ENCODE measurements around the gene MRPL49.

The MRPL49 gene

DNA sequence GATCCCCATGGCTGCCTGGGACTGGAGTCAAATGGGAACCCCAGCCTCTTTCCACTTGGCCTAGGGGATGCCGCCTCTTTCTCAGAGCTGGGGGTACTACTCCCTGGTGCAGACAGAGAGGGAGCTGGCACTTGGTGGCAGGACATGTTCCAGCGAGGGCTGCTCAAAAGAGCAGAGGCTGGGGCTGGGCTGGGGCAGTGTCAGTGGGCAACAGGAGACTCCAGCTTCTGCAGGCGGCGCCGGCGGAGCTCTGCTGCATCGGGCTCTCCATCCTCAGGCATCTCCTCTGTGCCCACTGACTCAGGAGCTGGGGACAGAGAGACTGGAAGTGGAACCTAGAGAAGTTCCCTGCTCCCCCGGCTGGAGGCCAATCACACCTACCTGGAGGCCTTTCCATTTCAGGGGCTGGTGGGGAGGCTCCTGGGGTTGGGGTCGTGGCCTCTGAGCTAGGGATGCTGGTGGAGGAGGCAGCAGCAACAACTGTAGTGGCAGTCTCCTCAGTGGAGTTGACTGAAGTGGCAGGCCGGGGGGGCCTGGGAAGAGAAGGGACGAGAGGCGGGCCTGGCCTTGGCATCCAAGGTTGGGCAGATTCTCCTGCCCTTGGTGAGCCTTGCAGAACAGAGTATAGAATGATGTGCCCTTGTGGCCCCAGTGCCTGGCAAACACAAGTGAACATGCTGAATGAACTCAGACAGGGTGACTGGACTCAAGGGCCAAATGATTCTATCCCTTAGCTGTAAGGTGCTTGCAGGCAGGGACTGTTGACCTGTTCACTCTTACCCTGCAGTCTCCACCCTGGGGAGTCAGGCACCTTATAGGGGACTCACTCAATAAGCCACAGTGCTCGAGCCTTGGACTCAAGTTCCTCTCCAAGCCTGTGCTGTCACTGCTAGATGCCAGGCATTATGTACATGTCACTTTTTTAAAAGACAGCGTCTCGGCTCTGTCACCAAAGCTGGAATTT is 6.3 kb downstream of the MRPL49 start:
- no peak overlapping the region for H3K4me3 ChIP-seq (ENCODE audit: low read depth, low read length)
- ChIA-PET POLR2A (interaction anchor here (0.7 to 2.0 kb wide), 3 partner anchors 11 to 133 kb away, joined by 3 to 7 read pairs (median 4); partner anchors contain the start of genes CAPN1, POLA2 and ZNHIT2), CTCF (interaction anchor here (0.7 to 1.4 kb wide), 4 partner anchors 11 to 53 kb away, joined by 3 to 5 read pairs (median 4); partner anchors contain the start of genes CAPN1 and ZNHIT2)
- H3K4me1 ChIP-seq (ENCODE audit: control insufficient read depth, insufficient read depth, low read length), result no peaks in the 10 kb centered on the region; the same call in 1 of the 2 replicates
- H3K9me3 ChIP-seq (ENCODE audit: control insufficient read depth, insufficient read depth, low read depth, low read length), result no peaks in the 10 kb centered on the region
- no peak overlapping the region for H3K27ac ChIP-seq (ENCODE audit: extremely low read depth, low read depth, low read length)
- H3K36me3 ChIP-seq (ENCODE audit: control insufficient read depth in 2 of 2, insufficient read depth in 1 of 2, low read length in 2 of 2), result peaks cover 0 to 94% of the 10 kb centered on the region in 2 experiments; a peak in 2 of 3 replicates
- TF ChIP-seq ZNF391 (tag by site-specific recombination; IDR thresholded peaks at IDR 0.05; ENCODE audit: borderline replicate concordance, low read depth), result no peak
- TF ChIP-seq ZXDB (tag by site-specific recombination; IDR thresholded peaks at IDR 0.05), result no peak
- TF ChIP-seq WT1 (tag by site-specific recombination; IDR thresholded peaks at IDR 0.05), result no peak
- no peak for TF ChIP-seq ZNF140 (tag by site-specific recombination; IDR thresholded peaks at IDR 0.05)
- no peak for TF ChIP-seq ZFHX2 (tag by site-specific recombination; conservative IDR thresholded peaks at IDR 0.05)
- no peak for TF ChIP-seq ZNF214 (tag by site-specific recombination; IDR thresholded peaks at IDR 0.05; ENCODE audit: borderline replicate concordance)
- no peak for TF ChIP-seq ZNF843 (tag by site-specific recombination; IDR thresholded peaks at IDR 0.05)
- no peak for TF ChIP-seq KLF16 (tag by site-specific recombination; IDR thresholded peaks at IDR 0.05)
- TF ChIP-seq ZNF791 (tag by site-specific recombination; IDR thresholded peaks at IDR 0.05), result no peak
- TF ChIP-seq SCRT2 (tag by site-specific recombination; IDR thresholded peaks at IDR 0.05), result no peak
- TF ChIP-seq, protein P1, sequence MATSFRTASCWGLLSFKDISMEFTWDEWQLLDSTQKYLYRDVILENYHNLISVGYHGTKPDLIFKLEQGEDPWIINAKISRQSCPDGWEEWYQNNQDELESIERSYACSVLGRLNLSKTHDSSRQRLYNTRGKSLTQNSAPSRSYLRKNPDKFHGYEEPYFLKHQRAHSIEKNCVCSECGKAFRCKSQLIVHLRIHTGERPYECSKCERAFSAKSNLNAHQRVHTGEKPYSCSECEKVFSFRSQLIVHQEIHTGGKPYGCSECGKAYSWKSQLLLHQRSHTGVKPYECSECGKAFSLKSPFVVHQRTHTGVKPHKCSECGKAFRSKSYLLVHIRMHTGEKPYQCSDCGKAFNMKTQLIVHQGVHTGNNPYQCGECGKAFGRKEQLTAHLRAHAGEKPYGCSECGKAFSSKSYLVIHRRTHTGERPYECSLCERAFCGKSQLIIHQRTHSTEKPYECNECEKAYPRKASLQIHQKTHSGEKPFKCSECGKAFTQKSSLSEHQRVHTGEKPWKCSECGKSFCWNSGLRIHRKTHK (tag by site-specific recombination; IDR thresholded peaks at IDR 0.05), result no peak
- TF ChIP-seq ZNF292 (tag by site-specific recombination; IDR thresholded peaks at IDR 0.05; ENCODE audit: borderline replicate concordance, low read depth), result no peak
- no peak for TF ChIP-seq ZNF76 (tag by site-specific recombination; IDR thresholded peaks at IDR 0.05; ENCODE audit: borderline replicate concordance, low read depth)
- no peak for TF ChIP-seq ZNF747 (tag by site-specific recombination; IDR thresholded peaks at IDR 0.05)
- TF ChIP-seq ZEB2 (tag by site-specific recombination; IDR thresholded peaks at IDR 0.05), result no peak
- TF ChIP-seq SALL2 (tag by site-specific recombination; IDR thresholded peaks at IDR 0.05; ENCODE audit: borderline replicate concordance), result no peak
- no peak for TF ChIP-seq ZNF16 (tag by site-specific recombination; IDR thresholded peaks at IDR 0.05; ENCODE audit: low read depth)
- TF ChIP-seq ZNF350 (tag by site-specific recombination; IDR thresholded peaks at IDR 0.05), result no peak
- TF ChIP-seq TCF7L2 (IDR thresholded peaks at IDR 0.05; ENCODE audit: borderline replicate concordance, low read depth, low read length), result no peak

DNA sequence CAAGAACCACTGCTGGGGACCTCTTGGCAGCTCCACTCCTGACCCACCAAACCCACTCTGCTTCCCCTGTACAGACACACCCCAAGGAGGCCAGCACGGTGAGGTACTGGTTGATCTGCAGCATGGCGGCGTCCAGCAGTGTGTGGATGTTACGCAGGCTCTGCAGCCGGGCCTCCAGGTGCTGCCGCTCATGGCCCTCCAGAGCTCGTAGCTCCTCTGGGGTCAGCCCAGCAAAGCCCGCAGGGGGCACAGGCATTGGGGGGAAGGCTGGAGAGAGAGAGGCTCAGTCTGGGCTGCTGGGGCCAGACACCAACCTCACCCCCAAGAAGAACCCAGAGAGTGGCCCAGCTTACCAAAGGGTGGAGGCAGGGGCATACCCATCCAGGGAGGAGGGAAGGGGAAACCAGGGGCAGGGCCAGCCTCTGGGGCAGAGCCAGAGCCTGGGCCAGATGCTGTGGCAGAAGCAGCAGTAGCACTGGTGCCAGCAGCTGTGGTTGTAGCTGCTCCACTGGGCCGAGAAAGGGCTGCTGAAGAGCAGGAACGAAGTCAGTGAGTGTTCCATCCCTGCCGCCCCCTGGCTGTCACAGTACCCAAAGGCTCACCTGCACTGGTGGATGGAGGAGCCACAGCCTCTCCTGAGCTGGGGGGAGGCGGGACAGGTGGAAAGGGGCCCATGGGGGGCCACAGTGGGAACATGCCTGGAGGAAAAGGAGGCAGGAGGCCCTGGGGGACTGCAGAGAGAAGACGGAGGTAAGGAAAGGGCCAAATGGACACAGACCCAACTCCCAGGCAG is 7.7 kb downstream of the MRPL49 start:
- no peak overlapping the region for H3K27ac ChIP-seq (ENCODE audit: extremely low read depth, low read depth, low read length)
- H3K36me3 ChIP-seq (ENCODE audit: control insufficient read depth in 2 of 2, insufficient read depth in 1 of 2, low read length in 2 of 2), result peaks cover 0 to 82% of the 10 kb centered on the region in 2 experiments; a peak in 1 of 3 replicates
- POLR2A ChIA-PET, result interaction anchor here (2.0 to 2.5 kb wide), 2 partner anchors 8 to 52 kb away, joined by 7 to 24 read pairs; partner anchors contain the start of genes CAPN1, FAU and MRPL49
- CTCF ChIA-PET, result interaction anchor here (0.7 kb wide), 1 partner anchor 19 kb away, joined by 5 read pairs; no protein-coding TSS in a partner anchor
- no peaks in the 10 kb centered on the region; the same call in 1 of the 2 replicates for H3K4me1 ChIP-seq (ENCODE audit: control insufficient read depth, insufficient read depth, low read length)
- no peak overlapping the region for H3K4me3 ChIP-seq (ENCODE audit: low read depth, low read length)
- H3K9me3 ChIP-seq (ENCODE audit: control insufficient read depth, insufficient read depth, low read depth, low read length), result no peaks in the 10 kb centered on the region
- TF ChIP-seq ZNF544 (tag by site-specific recombination; IDR thresholded peaks at IDR 0.05) (no peak), ZNF768 (tag by site-specific recombination; IDR thresholded peaks at IDR 0.05) (no peak), SCRT2 (tag by site-specific recombination; IDR thresholded peaks at IDR 0.05) (no peak), ZNF292 (tag by site-specific recombination; IDR thresholded peaks at IDR 0.05; ENCODE audit: borderline replicate concordance, low read depth) (no peak), TCF7L2 (IDR thresholded peaks at IDR 0.05; ENCODE audit: borderline replicate concordance, low read depth, low read length) (no peak), ZNF560 (tag by site-specific recombination; IDR thresholded peaks at IDR 0.05; ENCODE audit: borderline replicate concordance) (no peak), GFI1B (tag by site-specific recombination; IDR thresholded peaks at IDR 0.05) (no peak)
- TF ChIP-seq, protein P2, sequence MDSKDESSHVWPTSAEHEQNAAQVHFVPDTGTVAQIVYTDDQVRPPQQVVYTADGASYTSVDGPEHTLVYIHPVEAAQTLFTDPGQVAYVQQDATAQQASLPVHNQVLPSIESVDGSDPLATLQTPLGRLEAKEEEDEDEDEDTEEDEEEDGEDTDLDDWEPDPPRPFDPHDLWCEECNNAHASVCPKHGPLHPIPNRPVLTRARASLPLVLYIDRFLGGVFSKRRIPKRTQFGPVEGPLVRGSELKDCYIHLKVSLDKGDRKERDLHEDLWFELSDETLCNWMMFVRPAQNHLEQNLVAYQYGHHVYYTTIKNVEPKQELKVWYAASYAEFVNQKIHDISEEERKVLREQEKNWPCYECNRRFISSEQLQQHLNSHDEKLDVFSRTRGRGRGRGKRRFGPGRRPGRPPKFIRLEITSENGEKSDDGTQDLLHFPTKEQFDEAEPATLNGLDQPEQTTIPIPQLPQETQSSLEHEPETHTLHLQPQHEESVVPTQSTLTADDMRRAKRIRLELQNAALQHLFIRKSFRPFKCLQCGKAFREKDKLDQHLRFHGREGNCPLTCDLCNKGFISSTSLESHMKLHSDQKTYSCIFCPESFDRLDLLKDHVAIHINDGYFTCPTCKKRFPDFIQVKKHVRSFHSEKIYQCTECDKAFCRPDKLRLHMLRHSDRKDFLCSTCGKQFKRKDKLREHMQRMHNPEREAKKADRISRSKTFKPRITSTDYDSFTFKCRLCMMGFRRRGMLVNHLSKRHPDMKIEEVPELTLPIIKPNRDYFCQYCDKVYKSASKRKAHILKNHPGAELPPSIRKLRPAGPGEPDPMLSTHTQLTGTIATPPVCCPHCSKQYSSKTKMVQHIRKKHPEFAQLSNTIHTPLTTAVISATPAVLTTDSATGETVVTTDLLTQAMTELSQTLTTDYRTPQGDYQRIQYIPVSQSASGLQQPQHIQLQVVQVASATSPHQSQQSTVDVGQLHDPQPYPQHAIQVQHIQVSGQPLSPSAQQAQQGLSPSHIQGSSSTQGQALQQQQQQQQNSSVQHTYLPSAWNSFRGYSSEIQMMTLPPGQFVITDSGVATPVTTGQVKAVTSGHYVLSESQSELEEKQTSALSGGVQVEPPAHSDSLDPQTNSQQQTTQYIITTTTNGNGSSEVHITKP (tag by site-specific recombination; IDR thresholded peaks at IDR 0.05), result no peak
- TF ChIP-seq, protein P3, sequence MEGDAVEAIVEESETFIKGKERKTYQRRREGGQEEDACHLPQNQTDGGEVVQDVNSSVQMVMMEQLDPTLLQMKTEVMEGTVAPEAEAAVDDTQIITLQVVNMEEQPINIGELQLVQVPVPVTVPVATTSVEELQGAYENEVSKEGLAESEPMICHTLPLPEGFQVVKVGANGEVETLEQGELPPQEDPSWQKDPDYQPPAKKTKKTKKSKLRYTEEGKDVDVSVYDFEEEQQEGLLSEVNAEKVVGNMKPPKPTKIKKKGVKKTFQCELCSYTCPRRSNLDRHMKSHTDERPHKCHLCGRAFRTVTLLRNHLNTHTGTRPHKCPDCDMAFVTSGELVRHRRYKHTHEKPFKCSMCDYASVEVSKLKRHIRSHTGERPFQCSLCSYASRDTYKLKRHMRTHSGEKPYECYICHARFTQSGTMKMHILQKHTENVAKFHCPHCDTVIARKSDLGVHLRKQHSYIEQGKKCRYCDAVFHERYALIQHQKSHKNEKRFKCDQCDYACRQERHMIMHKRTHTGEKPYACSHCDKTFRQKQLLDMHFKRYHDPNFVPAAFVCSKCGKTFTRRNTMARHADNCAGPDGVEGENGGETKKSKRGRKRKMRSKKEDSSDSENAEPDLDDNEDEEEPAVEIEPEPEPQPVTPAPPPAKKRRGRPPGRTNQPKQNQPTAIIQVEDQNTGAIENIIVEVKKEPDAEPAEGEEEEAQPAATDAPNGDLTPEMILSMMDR (tag by site-specific recombination; IDR thresholded peaks at IDR 0.05), result peak; percentile 20; the same call in 1 of the 2 replicates

All from HEK293 (cell line).